Measurements from ENCODE around the gene CTNND2. TPM values are rescaled to one million over a fixed set of nuclear protein-coding genes. Genes with fewer than 3 reads are reported as not detected.

The CTNND2 gene
- total RNA-seq, 1 donor = 1.9 TPM

- DNase-seq (ENCODE audit: low read depth) = peak; percentile 0
- no peak overlapping the region for H3K4me3 ChIP-seq (ENCODE audit: low read depth, low read length)
- TF ChIP-seq CTCF (IDR thresholded peaks at IDR 0.05; ENCODE audit: insufficient read depth, low read length) = no peak
These were observed 853.5 kb downstream of the CTNND2 start for GRCh38 chr5:11050596-11051304.

- DNase-seq (ENCODE audit: low read depth) = no peak
- TF ChIP-seq CTCF (IDR thresholded peaks at IDR 0.05; ENCODE audit: insufficient read depth, low read length) = no peak
- H3K4me3 ChIP-seq (ENCODE audit: low read depth, low read length) = no peak overlapping the region
These were observed 855.5 kb downstream of the CTNND2 start for GRCh38 chr5:11048760-11049159.

GRCh38 chr5:11047625-11048024, 856.6 kb downstream of the CTNND2 start:
- H3K4me3 ChIP-seq (ENCODE audit: low read depth, low read length) = no peak overlapping the region
- no peak for TF ChIP-seq CTCF (IDR thresholded peaks at IDR 0.05; ENCODE audit: insufficient read depth, low read length)
- DNase-seq (ENCODE audit: low read depth) = no peak

GRCh38 chr5:11047030-11047429, 857.2 kb downstream of the CTNND2 start:
- no peak for DNase-seq (ENCODE audit: low read depth)

GRCh38 chr5:11046160-11046559, 858.1 kb downstream of the CTNND2 start:
- H3K4me3 ChIP-seq (ENCODE audit: low read depth, low read length) = no peak overlapping the region
- DNase-seq (ENCODE audit: low read depth) = peak; percentile 0
- TF ChIP-seq CTCF (IDR thresholded peaks at IDR 0.05; ENCODE audit: insufficient read depth, low read length) = no peak

More at GRCh38 chr5:11047030-11047429, 857.2 kb downstream of the CTNND2 start:
- H3K4me3 ChIP-seq (ENCODE audit: low read depth, low read length) = no peak overlapping the region
- TF ChIP-seq CTCF (IDR thresholded peaks at IDR 0.05; ENCODE audit: insufficient read depth, low read length) = no peak

- TF ChIP-seq CTCF (IDR thresholded peaks at IDR 0.05; ENCODE audit: insufficient read depth, low read length) = no peak
- DNase-seq (ENCODE audit: low read depth) = no peak
- H3K4me3 ChIP-seq (ENCODE audit: low read depth, low read length) = no peak overlapping the region
These were observed 858.8 kb downstream of the CTNND2 start for GRCh38 chr5:11045411-11045810.

GRCh38 chr5:11044581-11044980, 859.7 kb downstream of the CTNND2 start:
- no peak overlapping the region for H3K4me3 ChIP-seq (ENCODE audit: low read depth, low read length)
- DNase-seq (ENCODE audit: low read depth) = no peak
- no peak for TF ChIP-seq CTCF (IDR thresholded peaks at IDR 0.05; ENCODE audit: insufficient read depth, low read length)
